GM18951 (cell line): ENCODE measurements around the gene CD300A.

ENCODE experiments used
- POLR2A ChIP-seq: IDR thresholded peaks from 4 replicates; pipeline ENCODE4 v1.6.1; 2011; ENCODE audit warnings: mild to moderate bottlenecking; ENCODE audit not compliant: insufficient read length, insufficient read depth; ENCODE audit errors: extremely low read depth
- in situ Hi-C: fragments of 300-500 bp; cut with MboI; formaldehyde crosslinking; loops from one replicate; pipeline ENCODE4 v1.12.0; 2022; ENCODE audit warnings: low sequenced_read_pairs, mixed read lengths, inconsistent platforms; ENCODE audit not compliant: unreplicated experiment

CD300A gene

DNA sequence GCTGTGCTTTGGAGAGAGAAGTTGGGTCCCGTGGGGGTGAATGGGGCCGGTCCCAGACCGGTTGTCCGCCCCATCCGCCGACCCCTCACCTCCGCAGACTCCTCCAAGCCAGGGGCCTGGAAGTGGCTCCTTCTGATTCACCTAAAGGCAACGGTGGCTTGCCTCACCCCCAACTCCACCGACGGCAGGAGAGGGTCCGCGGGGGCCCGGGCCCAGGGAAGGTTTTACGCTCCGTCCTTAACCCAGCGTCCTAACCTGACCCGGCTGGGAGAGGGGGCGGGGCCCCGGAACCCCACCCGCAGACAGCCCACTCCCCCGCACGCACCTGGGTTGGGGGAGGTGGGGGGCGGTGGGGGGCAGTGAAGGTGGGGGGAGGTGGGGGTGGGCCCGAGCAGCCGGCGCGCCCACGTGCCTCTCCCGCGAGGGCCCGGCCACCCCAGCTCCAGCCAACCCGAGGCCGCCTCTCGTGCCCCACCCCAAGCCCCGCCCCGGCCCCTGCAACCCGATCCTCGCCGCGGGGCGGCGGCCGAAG lies 12.7 kb upstream of the CD300A start:
- TF ChIP-seq POLR2A: no peak
- in situ Hi-C loops: no loop called here

DNA sequence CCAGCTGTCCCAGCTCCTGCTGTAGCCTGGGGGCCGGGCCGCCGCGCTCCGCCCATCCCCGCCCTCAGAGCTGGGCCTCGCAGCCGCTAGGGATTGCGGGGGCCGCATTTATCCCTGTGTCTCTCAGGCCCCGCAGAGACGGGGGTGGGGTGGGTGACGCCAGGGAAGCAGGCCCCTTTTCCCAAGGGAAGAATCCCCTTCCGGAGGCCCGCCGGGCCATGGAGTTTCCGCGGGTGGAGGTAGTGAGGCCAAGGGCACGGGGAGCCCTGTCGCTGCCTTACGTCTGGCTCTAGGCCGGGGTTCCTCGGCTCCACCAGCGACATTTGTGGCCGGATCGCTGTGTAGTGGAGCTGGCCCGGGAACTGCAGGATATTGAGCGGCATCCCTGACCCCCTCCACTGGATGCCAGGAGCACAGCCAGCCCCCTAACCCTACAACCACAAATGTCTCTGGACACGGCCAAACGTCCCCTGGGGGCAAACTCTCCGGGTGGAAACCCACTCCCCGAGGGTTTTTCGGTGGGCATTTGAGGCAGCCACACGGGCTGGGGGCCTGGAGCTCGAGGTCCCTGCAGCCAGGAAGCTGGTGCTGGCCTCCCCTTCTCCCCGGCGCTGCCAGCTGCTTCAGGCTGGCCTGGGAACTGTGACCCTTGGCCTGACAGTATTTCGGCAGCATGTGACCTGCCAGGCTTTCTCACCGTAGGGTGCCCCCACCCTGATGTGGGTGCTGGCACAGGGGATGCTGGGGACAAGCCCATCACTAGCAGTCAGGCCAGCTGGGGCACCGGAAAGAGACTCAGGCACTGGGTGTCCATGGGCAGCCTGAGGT lies 12.0 kb upstream of the CD300A start:
- peak; percentile 43 for TF ChIP-seq POLR2A
- in situ Hi-C loops: no loop called here

DNA sequence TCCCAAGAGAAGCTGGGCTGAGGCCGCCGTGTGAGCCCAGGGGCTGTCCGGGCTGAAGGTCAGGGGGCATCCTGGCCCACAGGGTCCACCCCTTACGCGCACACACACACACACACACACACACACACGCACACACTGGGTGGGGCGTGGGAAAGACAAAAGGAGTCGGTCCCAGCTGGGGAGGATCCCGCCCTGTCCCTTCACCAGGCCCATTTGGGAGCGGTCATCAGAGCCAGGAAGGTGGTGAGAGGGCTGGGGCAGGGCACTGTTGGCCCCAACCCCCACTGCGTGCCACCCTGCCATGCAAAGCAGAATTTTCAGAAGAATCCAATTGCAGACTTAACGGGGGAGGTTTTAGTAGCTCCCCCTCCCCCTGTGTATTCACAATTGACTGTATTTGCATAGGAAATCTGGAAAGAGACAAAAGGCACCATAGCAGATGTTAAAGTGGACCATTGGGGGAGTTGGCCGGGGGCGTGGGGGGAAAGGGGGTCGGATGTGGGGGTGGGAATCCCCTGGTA lies 11.3 kb upstream of the CD300A start:
- no peak for TF ChIP-seq POLR2A
- in situ Hi-C loops: no loop called here

DNA sequence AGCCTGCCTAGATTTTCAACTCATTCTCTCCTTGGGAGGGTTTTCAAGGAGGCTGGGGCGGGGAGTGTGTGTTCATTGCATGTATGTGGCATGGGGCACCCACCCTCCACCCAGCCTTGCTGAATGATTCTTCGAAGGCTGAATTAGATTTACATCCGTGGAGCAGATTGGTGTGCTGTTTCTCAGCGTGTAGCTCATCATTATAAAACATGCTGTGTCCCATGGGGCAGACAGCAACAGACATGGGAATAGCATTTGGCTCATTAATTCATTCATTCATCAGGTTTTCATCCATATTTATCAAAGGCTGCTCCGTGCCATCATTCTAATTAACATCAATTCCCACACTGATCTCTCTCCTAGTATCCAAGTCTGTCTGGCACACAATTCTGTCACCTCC lies 10.6 kb upstream of the CD300A start:
- in situ Hi-C loops: no loop called here
- no peak for TF ChIP-seq POLR2A

DNA sequence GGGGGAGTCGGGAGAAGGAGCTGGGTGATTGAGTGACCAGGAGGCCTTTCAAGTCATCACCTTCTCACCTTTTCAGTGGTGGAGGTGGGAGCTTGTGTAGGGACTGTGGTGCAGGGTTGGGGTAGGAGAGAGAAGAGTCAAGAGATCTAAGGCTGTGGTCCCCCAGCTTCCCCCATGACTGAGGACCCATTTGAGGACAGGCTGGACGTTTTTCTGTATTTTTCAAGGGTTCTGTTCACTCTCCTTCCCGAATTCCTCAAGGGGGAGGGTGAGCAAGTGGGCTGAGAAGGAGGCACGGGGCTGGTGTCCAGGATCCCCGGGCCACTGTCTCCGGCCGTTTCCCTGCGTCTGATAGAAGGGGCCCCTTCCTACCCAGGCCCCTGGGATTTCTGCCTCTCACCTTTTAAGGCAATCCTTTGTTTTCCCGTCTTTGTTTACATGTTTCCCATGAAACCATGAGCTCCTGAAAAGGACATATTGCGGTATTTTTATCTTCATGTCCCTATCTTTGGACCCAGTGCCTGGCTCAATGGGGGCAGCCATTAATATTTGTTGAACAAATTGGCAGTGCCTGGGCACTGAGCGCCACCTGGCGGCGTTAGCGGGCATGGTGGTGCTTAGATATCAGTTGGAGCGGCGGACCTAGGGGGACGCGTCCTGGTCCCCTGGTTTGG lies 9.2 kb upstream of the CD300A start:
- in situ Hi-C loops: no loop called here

DNA sequence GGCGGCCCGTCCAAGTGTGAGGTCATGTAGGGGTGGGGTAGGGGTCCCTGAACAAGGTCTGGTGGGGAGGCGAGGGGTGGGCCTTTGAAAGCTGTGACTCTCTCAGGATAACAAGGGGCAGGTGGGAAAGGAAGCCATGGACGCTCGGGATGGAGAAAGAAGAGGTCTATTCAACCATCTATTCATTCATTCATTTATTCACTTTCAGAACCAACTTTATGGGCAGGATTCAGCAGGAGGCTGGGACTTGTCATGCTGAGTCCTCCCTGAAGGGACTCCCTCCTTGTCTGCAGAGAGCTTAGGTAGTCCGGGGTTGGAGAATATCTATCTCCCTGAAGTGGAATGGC lies 8.6 kb upstream of the CD300A start:
- no peak for TF ChIP-seq POLR2A
- in situ Hi-C loops: no loop called here

More for the DNA sequence above, 9.2 kb upstream of the CD300A start:
- no peak for TF ChIP-seq POLR2A

DNA sequence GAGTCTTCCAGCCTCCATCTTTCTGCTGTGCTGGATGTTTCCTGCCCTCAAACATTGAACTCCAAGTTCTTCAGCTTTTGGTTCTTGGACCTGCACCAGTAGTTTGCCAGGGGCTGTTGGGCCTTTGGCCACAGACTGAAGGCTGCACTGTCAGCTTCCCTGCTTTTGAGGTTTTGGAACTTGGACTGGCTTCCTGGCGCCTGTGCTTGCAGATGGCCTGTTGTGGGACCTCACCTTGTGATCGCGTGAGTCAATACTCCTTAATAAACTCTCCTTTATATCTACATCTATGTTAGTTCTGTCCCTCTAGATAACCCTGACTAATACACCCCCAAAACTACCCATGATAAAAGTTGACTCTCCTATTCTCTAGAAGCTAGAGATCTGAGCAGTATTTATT lies 7.6 kb upstream of the CD300A start:
- in situ Hi-C loops: no loop called here
- TF ChIP-seq POLR2A: no peak

DNA sequence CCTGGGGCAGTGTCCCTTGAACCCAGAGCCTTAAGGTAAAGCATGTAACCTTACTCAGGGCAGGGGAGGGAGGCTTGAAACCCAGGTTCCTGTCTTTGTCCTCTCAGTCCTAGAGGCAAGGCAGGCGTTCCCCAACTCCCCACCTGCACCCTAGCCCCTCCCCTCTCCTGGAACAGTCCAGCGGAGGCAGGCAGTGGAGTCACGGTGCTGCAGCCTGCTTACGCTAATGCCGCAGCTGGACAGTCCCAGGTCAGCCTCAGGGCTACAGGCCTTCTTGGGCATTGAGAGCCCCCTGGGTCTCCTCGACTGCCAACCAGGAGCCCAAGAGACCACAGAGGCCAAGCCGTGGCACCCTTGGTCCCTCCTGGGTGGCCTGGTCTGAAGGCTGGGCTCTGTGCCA lies 6.8 kb upstream of the CD300A start:
- in situ Hi-C loops: no loop called here
- TF ChIP-seq POLR2A: no peak

DNA sequence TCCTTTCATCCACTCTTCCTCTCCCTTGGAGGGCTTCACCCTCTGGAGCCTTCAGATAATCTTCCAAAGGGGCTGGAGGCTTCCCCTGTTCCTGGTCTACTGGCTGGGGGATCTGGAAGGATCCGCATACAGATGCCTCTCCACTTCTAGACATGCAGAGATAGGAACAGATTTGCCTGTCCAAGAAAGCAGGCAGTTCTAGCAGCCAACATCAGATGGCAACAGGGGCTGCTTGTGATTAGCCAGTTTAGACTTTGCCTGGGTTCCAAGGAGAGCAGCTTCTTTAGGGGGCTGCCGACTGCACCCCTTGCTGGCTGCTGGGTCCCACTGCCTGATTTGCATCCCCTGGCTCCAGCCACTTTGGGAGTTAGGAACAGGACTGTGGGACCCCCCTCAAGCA lies 6.2 kb upstream of the CD300A start:
- no peak for TF ChIP-seq POLR2A
- in situ Hi-C loops: no loop called here

DNA sequence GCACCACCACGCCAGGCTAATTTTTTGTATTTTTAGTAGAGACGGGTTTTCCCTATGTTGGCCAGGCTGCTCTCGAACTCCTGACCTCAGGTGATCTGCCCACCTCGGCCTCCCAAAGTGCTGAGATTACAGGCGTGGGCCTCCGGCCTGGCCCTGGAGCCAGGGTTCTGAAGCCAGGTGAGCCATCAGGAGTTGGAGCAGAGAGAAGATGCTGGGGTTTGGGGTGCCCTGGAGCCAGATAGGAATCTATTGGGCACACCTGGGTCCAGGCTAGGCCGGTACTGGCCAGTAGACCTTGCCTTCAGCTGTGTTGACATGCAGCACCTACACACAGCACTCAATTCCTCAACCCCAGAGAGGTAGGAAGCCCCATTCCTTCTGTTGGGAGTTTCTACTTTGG lies 5.4 kb upstream of the CD300A start:
- TF ChIP-seq POLR2A: no peak
- in situ Hi-C loops: no loop called here

DNA sequence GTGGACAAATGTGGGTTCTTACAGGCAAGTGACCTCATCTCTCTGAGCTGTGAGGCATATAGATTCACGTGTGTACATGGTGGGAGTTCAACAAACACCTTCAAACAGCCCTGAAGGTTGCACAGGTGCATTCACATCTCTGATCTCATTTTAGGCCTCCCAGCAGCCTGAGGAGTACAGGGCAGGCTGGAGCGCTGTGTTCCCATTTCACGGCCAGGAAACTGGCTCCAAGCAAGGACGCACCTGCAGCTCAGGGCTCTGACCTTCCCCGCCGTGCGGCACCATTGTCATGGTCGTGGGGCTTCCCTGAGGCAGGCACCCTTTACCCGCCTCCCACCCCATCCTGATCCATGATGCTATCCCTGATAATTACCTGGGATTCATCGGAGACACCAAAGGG lies 4.8 kb upstream of the CD300A start:
- in situ Hi-C loops: no loop called here

DNA sequence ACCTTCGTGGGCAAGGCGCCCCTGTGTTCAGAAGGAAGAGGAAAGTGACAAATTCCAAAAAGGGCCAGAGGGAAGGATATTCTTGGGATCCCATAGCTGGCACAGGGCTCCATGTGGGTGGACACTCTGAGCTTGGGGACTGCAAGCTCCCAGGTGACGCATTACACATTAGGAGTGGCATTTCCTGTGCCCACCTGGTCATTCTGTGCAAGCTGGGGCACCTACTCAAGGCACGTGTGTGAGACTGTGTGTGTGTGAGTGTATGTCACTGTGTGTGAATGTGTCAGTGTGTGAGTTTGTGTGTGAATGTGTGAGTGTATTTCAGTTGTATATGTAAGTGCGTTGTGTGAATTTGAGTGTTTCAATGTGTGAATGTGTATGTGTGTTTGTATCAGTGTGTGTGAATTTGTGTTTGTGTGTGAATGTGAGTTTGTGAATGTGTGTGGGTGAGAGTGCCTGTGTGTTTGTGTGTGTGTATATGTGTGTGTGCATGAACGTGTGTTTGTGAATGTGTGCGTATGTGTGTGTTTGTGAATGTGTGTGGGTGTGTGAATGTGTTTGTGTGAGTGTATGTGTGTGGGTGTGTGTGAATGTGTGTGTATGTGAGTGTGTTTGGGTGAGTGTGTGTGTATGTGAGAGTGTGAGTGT lies 1.6 kb upstream of the CD300A start:
- in situ Hi-C loops: no loop called here
- no peak for TF ChIP-seq POLR2A

More for the DNA sequence above, 4.8 kb upstream of the CD300A start:
- no peak for TF ChIP-seq POLR2A

DNA sequence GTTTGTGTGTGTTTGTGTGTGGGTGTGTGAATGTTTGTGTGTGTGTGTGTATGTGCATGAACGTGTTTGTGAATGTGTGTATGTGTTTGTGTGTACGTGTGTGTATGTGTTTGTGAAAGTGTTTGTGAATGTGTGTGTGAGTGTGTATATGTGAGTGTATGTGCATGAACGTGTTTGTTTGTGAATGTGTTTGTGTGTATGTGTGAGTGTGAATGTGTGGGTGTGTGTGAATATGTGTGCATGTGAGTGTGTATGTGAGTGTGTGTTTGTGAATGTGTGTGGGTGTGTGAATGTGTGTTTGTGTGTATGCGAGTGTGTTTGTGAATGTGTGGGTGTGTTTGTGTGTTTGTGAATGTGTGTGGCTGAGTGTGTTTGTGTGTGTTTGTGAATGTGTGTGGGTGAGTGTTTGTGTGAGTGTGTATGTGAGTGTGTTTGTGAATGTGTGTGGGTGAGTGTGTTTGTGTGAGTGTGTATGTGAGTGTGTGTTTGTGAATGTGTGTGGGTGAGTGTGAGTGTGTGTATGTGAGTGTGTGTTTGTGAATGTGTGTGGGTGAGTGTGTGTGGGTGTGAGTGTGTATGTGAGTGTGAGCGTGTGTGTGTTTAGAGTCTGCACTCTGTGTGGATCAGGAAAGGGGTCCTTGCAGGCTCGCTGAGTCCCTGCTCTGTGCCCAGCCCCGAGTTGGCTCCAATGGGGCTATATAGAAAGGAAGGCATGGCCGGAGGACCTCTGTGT lies 890 bp upstream of the CD300A start:
- in situ Hi-C loops: no loop called here
- no peak for TF ChIP-seq POLR2A
